ENCODE results near the gene BARX1. TPM values are rescaled to one million over a fixed set of nuclear protein-coding genes. Genes with fewer than 3 reads are reported as not detected.

BARX1 gene, protein sequence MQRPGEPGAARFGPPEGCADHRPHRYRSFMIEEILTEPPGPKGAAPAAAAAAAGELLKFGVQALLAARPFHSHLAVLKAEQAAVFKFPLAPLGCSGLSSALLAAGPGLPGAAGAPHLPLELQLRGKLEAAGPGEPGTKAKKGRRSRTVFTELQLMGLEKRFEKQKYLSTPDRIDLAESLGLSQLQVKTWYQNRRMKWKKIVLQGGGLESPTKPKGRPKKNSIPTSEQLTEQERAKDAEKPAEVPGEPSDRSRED
- 100 to 1,000 TPM in 2 of 4 donors, under 1 TPM in 2; 0.37 to 469 (median 84.4) TPM for total RNA-seq

DNA sequence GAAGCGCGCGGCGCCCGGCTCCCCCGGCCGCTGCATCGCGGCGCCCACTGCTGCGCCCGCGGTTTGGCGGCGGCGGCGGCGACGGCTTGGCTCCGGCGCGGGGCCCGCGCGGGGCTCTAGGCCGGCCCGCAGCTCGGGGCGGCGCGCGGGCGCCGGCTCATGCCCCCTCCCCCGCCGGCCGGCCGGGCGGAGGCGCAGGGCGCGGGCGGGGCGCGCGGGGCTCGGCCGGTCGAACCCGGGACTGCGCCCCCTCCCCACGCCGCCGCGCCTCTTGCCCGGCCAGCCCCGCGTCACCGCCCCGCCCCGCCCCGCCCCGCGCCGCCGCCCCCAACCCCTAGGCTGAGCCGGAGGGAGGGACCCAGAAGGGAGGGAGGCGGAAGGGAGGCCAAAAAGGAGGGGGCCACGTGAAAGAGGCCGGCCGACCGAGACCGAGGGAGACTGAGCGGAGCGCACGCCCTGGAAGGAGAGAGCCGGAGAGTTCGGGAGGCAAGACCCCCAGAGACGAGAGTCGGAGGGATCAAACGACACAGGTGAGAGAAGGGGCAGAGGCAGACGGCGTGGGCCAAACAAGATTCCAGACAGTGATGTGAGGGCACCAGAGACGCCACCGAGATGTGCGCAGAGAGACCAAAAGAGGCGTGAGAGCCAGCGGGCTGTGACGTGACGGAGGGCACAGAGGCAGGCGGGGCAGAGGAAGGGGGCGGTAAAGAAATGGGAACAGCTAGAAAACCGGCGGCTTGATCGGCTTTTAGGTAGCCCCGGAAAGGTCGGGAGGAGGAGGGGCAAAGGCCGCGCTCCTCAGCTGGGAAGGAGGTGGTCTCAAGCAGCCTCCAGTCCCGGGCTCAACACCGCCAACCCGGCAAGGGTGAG is at the start of gene BARX1:
Gene BARX1, minus strand, starts transcription at position 245 of the 870 bp plus-strand sequence. Its CDS starts 209 bp downstream, at position 36.
- H3K4me1 ChIP-seq, result peaks cover 0 to 85% (median 48%) of the 10 kb centered on the region in 3 donors
- peak within 1 kb of the TSS in 1 of 4 donors; percentile 77 for H3K27ac ChIP-seq
- peaks cover 0 to 6% of the 10 kb centered on the region in 2 donors for H3K36me3 ChIP-seq
- TF ChIP-seq POLR2A (IDR thresholded peaks at IDR 0.05) (peak in 1 of 2 donors; percentile 33), POLR2AphosphoS5 (IDR thresholded peaks at IDR 0.05) (peak; percentile 69), EP300 (IDR thresholded peaks at IDR 0.05) (no peak)
- H3K4me3 ChIP-seq, result peak within 1 kb of the TSS; percentile 33 to 56
- peak; percentile 67 for ATAC-seq
- no peaks in the 10 kb centered on the region for H3K9me3 ChIP-seq
- WGBS, 2 donors (ENCODE audit: low coverage in 1 of 2), result 0% methylated on average over 8 to 33 of the region's 102 CpGs
- H3K27me3 ChIP-seq, result peaks cover 98% of the 10 kb centered on the region

DNA sequence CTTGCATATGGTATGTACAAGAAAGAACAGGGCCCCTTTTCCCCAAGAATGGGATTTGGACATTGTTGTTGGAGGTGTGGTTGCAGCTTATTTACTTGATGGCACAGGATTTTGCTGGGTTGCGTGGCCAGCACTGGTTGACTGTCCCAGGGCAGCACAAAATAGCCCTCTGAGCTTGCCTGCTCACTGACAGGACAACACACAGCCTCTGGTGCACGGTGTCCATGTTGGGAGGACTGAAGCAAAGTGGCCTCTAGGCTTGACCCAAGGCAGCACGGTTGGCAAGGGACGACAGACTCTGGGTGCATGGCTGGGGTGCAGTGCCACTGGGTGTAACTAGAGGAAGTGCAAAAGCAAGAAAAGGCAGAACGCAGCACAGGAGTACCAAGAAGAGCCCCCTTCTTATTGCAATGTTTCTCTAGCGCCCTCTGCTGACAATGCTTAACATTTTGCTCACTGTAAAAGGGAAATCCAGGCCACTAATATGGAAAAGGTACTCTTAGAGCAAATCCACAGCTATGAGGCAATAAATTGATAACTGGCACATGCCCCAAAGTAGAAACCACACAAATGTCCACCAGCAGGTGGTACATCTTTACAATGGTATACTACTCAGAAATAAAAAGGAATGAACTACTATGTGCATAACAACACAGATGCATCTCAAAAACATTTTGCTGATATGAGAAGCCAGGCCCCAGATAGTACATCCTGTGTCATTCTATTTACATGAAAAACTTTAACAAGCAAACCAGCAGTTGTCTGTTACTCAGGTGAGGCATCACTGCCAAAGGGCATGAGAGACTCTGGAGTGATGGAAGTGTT is 47.4 kb upstream of the BARX1 start:
- TF ChIP-seq, protein P1, sequence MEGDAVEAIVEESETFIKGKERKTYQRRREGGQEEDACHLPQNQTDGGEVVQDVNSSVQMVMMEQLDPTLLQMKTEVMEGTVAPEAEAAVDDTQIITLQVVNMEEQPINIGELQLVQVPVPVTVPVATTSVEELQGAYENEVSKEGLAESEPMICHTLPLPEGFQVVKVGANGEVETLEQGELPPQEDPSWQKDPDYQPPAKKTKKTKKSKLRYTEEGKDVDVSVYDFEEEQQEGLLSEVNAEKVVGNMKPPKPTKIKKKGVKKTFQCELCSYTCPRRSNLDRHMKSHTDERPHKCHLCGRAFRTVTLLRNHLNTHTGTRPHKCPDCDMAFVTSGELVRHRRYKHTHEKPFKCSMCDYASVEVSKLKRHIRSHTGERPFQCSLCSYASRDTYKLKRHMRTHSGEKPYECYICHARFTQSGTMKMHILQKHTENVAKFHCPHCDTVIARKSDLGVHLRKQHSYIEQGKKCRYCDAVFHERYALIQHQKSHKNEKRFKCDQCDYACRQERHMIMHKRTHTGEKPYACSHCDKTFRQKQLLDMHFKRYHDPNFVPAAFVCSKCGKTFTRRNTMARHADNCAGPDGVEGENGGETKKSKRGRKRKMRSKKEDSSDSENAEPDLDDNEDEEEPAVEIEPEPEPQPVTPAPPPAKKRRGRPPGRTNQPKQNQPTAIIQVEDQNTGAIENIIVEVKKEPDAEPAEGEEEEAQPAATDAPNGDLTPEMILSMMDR (IDR thresholded peaks at IDR 0.05), result peak; percentile 28 to 70 (median 58)
- TF ChIP-seq EP300 (IDR thresholded peaks at IDR 0.05), result no peak
- Histone ChIP-seq H3K36me3 (no peaks in the 10 kb centered on the region), H3K27me3 (no peaks in the 10 kb centered on the region), H3K9me3 (peaks cover 0 to 2% (median 0%) of the 10 kb centered on the region in 3 donors), H3K4me1 (no peaks in the 10 kb centered on the region), H3K4me3 (no peak overlapping the region), H3K27ac (no peak overlapping the region)
- WGBS, 2 donors (ENCODE audit: low coverage in 1 of 2), result 33 to 51% methylated on average over 4 of the region's 6 CpGs
- no peak for ATAC-seq

DNA sequence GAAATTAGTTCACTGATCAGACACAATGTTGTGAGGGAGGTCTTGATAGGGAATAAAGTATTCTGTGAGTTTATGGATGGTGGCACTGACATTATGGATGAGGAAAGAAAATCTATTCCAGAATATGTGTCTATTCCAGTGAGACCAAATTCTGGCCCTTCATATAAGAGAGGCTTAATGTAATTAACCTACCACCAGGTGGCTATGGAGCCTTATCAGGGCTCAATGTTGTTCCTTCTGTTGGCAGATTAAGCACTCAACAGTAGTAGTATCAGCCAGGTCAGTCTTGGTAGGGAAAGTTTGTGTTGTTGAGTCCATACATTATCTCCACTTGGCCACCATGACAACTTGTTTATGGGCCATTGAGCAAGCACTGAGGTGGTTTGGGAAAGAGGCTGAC is 41.7 kb upstream of the BARX1 start:
- no peaks in the 10 kb centered on the region for H3K4me1 ChIP-seq
- TF ChIP-seq, protein P1 (IDR thresholded peaks at IDR 0.05), result no peak
- no peak for TF ChIP-seq POLR2A (IDR thresholded peaks at IDR 0.05)
- TF ChIP-seq POLR2AphosphoS5 (IDR thresholded peaks at IDR 0.05), result no peak
- no peak for TF ChIP-seq EP300 (IDR thresholded peaks at IDR 0.05)
- no peak for ATAC-seq
- no peaks in the 10 kb centered on the region for H3K27me3 ChIP-seq
- no peaks in the 10 kb centered on the region for H3K9me3 ChIP-seq
- no peak overlapping the region for H3K4me3 ChIP-seq
- no peak overlapping the region for H3K27ac ChIP-seq
- no peaks in the 10 kb centered on the region for H3K36me3 ChIP-seq

DNA sequence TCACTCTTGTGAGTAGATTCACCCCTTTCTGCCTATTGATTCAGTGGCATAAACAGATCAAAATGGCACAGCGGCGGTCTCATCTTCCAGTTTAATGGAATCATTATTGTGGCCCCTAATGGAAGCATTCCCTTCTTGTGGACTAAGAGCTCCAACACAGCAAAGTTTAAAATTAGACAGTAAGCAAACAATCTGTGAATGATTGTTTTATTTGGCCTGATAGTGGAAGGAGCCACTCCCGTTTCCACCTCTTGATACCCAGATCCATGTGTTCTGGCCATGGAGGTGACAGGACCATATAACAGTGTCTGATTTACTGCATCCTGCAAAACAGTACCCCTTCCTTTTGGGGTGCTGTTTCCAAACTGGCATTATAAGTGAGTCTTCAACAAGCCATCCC is 41.2 kb upstream of the BARX1 start:
- no peak for ATAC-seq
- no peak overlapping the region for H3K27ac ChIP-seq
- H3K4me3 ChIP-seq, result no peak overlapping the region
- no peak for TF ChIP-seq EP300 (IDR thresholded peaks at IDR 0.05)
- no peak for TF ChIP-seq POLR2A (IDR thresholded peaks at IDR 0.05)
- no peak for TF ChIP-seq POLR2AphosphoS5 (IDR thresholded peaks at IDR 0.05)
- TF ChIP-seq, protein P1 (IDR thresholded peaks at IDR 0.05), result no peak
- no peaks in the 10 kb centered on the region for H3K9me3 ChIP-seq
- WGBS, 2 donors (ENCODE audit: low coverage in 1 of 2), result 88 to 92% methylated on average over 1 to 2 of the region's 3 CpGs
- H3K27me3 ChIP-seq, result no peaks in the 10 kb centered on the region
- no peaks in the 10 kb centered on the region for H3K4me1 ChIP-seq
- no peaks in the 10 kb centered on the region for H3K36me3 ChIP-seq

DNA sequence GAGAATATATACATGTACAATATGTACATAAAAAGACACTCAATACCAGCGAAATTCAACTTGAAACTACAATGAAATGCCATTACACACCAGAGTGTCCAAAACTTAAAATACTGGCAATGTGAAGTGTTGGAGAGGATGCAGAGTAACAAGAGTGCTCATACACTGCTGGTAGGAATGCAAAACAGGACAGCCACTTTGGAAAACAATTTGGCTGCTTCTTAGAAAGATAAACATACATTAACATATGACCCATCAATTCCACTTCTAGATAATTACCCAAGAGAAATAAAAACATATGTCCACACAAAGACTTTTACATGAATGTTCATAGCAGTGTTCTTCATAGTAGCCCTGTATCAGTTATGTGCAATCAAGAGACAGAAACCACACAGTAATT is 39.4 kb upstream of the BARX1 start:
- TF ChIP-seq POLR2AphosphoS5 (IDR thresholded peaks at IDR 0.05), result no peak
- TF ChIP-seq, protein P1 (IDR thresholded peaks at IDR 0.05), result no peak
- no peak for TF ChIP-seq EP300 (IDR thresholded peaks at IDR 0.05)
- no peak for TF ChIP-seq POLR2A (IDR thresholded peaks at IDR 0.05)
- Histone ChIP-seq H3K4me1 (no peaks in the 10 kb centered on the region), H3K36me3 (no peaks in the 10 kb centered on the region), H3K9me3 (peaks cover 0 to 15% (median 0%) of the 10 kb centered on the region in 3 donors), H3K4me3 (no peak overlapping the region), H3K27ac (no peak overlapping the region), H3K27me3 (no peaks in the 10 kb centered on the region)
- no peak for ATAC-seq
- WGBS, 2 donors (ENCODE audit: low coverage in 1 of 2), result 50 to 63% methylated on average over 1 of the region's 1 CpG

All from gastroesophageal sphincter (tissue), 4 donors.